Erythroblast (primary cell): Measurements from ENCODE around the gene ABCA8.

ENCODE experiments used
- GATA1 ChIP-seq: IDR thresholded peaks from 2 replicates; pipeline ENCODE4 v1.6.1; 2011; ENCODE audit warnings: low read depth, mild to moderate bottlenecking, control low read depth, low read length, moderate library complexity
- POLR2A ChIP-seq: IDR thresholded peaks from 2 replicates; pipeline ENCODE4 v1.6.1; 2011; ENCODE audit warnings: mild to moderate bottlenecking, low read length

GRCh38 chr17:68884888-68885287 lies 70.3 kb downstream of the ABCA8 start:
- TF ChIP-seq POLR2A, result no peak
- TF ChIP-seq GATA1, result no peak
